ENCODE data around the gene UGT2A3. TPM values are rescaled to one million over a fixed set of nuclear protein-coding genes. Genes with fewer than 3 reads are reported as not detected.
A peak's percentile ranks its signal among the peaks of the same experiment; 100 is the strongest.

UGT2A3 gene
- total and polyA plus RNA-seq, 4 experiments from 2014 or later = not detected

GRCh38 chr4:68912807-68913206, 38.8 kb downstream of the UGT2A3 start:
- POLR2A ChIA-PET (ENCODE audit: partially characterized antibody) = no interaction called here
- Histone ChIP-seq H3K27me3 (ENCODE audit: insufficient read depth, low read length) (no peaks in the 10 kb centered on the region), H3K9me3 (ENCODE audit: control insufficient read depth in 1 of 2, low read length in 2 of 2) (no peaks in the 10 kb centered on the region), H3K4me3 (ENCODE audit: low read length in 2 of 2) (no peak overlapping the region), H3K36me3 (ENCODE audit: insufficient read depth, low read length) (no peaks in the 10 kb centered on the region), H3K4me1 (ENCODE audit: insufficient read depth, low read length) (no peaks in the 10 kb centered on the region), H3K27ac (ENCODE audit: low read depth, low read length) (no peak overlapping the region)
- Mint-ChIP-seq H3K27me3 (no peaks in the 10 kb centered on the region), H3K27ac (no peak overlapping the region), H3K36me3 (no peaks in the 10 kb centered on the region), H3K4me1 (no peaks in the 10 kb centered on the region), H3K9me3 (peaks cover 0 to 4% (median 0%) of the 10 kb centered on the region in 8 donors), H3K4me3 (peak overlapping the region in 1 of 8 donors; percentile 22)
- intact Hi-C loops (cut with micrococcal nuclease) = no loop called here
- DNase-seq = no peak
- CTCF ChIA-PET (ENCODE audit: partially characterized antibody) = no interaction called here

GRCh38 chr4:68909385-68909784, 42.2 kb downstream of the UGT2A3 start:
- no peak for DNase-seq
- intact Hi-C loops (cut with micrococcal nuclease) = no loop called here
- H3K27me3 Mint-ChIP-seq = no peaks in the 10 kb centered on the region
- H3K4me1 ChIP-seq (ENCODE audit: insufficient read depth, low read length) = no peaks in the 10 kb centered on the region
- H3K9me3 Mint-ChIP-seq = peaks cover 0 to 4% (median 0%) of the 10 kb centered on the region in 8 donors
- no peak overlapping the region for H3K4me3 ChIP-seq (ENCODE audit: low read length in 2 of 2)
- peaks cover 0 to 3% (median 0%) of the 10 kb centered on the region in 4 donors for H3K4me1 Mint-ChIP-seq
- no peak overlapping the region for H3K4me3 Mint-ChIP-seq
- H3K36me3 ChIP-seq (ENCODE audit: insufficient read depth, low read length) = no peaks in the 10 kb centered on the region
- H3K9me3 ChIP-seq (ENCODE audit: control insufficient read depth in 1 of 2, low read length in 2 of 2) = no peaks in the 10 kb centered on the region
- H3K27ac ChIP-seq (ENCODE audit: low read depth, low read length) = no peak overlapping the region
- CTCF ChIA-PET (ENCODE audit: partially characterized antibody) = no interaction called here
- H3K27ac Mint-ChIP-seq = no peak overlapping the region
- POLR2A ChIA-PET (ENCODE audit: partially characterized antibody) = no interaction called here
- H3K27me3 ChIP-seq (ENCODE audit: insufficient read depth, low read length) = no peaks in the 10 kb centered on the region
- no peaks in the 10 kb centered on the region for H3K36me3 Mint-ChIP-seq

- H3K36me3 Mint-ChIP-seq = no peaks in the 10 kb centered on the region
- CTCF ChIA-PET (ENCODE audit: partially characterized antibody) = no interaction called here
- no peak for DNase-seq
Measured at GRCh38 chr4:68907788-68908700, 43.6 kb downstream of the UGT2A3 start.

GRCh38 chr4:68907245-68907644, 44.4 kb downstream of the UGT2A3 start:
- H3K27me3 Mint-ChIP-seq = no peaks in the 10 kb centered on the region
- no peak for DNase-seq
- ChIA-PET POLR2A (ENCODE audit: partially characterized antibody) (no interaction called here), CTCF (ENCODE audit: partially characterized antibody) (no interaction called here)
- peaks cover 0 to 3% (median 0%) of the 10 kb centered on the region in 4 donors for H3K4me1 Mint-ChIP-seq
- Histone ChIP-seq H3K36me3 (ENCODE audit: insufficient read depth, low read length) (no peaks in the 10 kb centered on the region), H3K9me3 (ENCODE audit: control insufficient read depth in 1 of 2, low read length in 2 of 2) (no peaks in the 10 kb centered on the region), H3K27me3 (ENCODE audit: insufficient read depth, low read length) (no peaks in the 10 kb centered on the region), H3K4me1 (ENCODE audit: insufficient read depth, low read length) (no peaks in the 10 kb centered on the region), H3K27ac (ENCODE audit: low read depth, low read length) (no peak overlapping the region), H3K4me3 (ENCODE audit: low read length in 2 of 2) (no peak overlapping the region)
- intact Hi-C loops (cut with micrococcal nuclease) = no loop called here
- no peaks in the 10 kb centered on the region for H3K36me3 Mint-ChIP-seq
- no peak overlapping the region for H3K4me3 Mint-ChIP-seq
- peak overlapping the region in 1 of 7 donors; percentile 41 for H3K27ac Mint-ChIP-seq
- H3K9me3 Mint-ChIP-seq = peaks cover 0 to 4% (median 0%) of the 10 kb centered on the region in 8 donors

More at GRCh38 chr4:68907788-68908700, 43.6 kb downstream of the UGT2A3 start:
- intact Hi-C loops (cut with micrococcal nuclease) = no loop called here
- no peaks in the 10 kb centered on the region for H3K36me3 ChIP-seq (ENCODE audit: insufficient read depth, low read length)
- H3K4me1 ChIP-seq (ENCODE audit: insufficient read depth, low read length) = no peaks in the 10 kb centered on the region
- Mint-ChIP-seq H3K4me1 (peaks cover 0 to 3% (median 0%) of the 10 kb centered on the region in 4 donors), H3K27ac (no peak overlapping the region), H3K9me3 (peaks cover 0 to 4% (median 0%) of the 10 kb centered on the region in 8 donors), H3K27me3 (no peaks in the 10 kb centered on the region), H3K4me3 (no peak overlapping the region)
- no peaks in the 10 kb centered on the region for H3K27me3 ChIP-seq (ENCODE audit: insufficient read depth, low read length)
- H3K4me3 ChIP-seq (ENCODE audit: low read length in 2 of 2) = no peak overlapping the region
- POLR2A ChIA-PET (ENCODE audit: partially characterized antibody) = no interaction called here
- no peaks in the 10 kb centered on the region for H3K9me3 ChIP-seq (ENCODE audit: control insufficient read depth in 1 of 2, low read length in 2 of 2)
- H3K27ac ChIP-seq (ENCODE audit: low read depth, low read length) = no peak overlapping the region

- Histone ChIP-seq H3K27me3 (ENCODE audit: insufficient read depth, low read length) (no peaks in the 10 kb centered on the region), H3K27ac (ENCODE audit: low read depth, low read length) (no peak overlapping the region), H3K4me3 (ENCODE audit: low read length in 2 of 2) (no peak overlapping the region), H3K4me1 (ENCODE audit: insufficient read depth, low read length) (no peaks in the 10 kb centered on the region), H3K9me3 (ENCODE audit: control insufficient read depth in 1 of 2, low read length in 2 of 2) (no peaks in the 10 kb centered on the region), H3K36me3 (ENCODE audit: insufficient read depth, low read length) (no peaks in the 10 kb centered on the region)
- no peak for DNase-seq
- Mint-ChIP-seq H3K4me1 (peaks cover 0 to 3% (median 0%) of the 10 kb centered on the region in 4 donors), H3K27ac (no peak overlapping the region), H3K27me3 (no peaks in the 10 kb centered on the region), H3K36me3 (no peaks in the 10 kb centered on the region), H3K4me3 (no peak overlapping the region), H3K9me3 (peaks cover 0 to 4% (median 0%) of the 10 kb centered on the region in 8 donors)
- POLR2A ChIA-PET (ENCODE audit: partially characterized antibody) = no interaction called here
- intact Hi-C loops (cut with micrococcal nuclease) = no loop called here
- CTCF ChIA-PET (ENCODE audit: partially characterized antibody) = no interaction called here
Measured at GRCh38 chr4:68906780-68907137, 44.8 kb downstream of the UGT2A3 start.

GRCh38 chr4:68905939-68906779, 45.4 kb downstream of the UGT2A3 start:
- peak overlapping the region in 1 of 7 donors; percentile 33 for H3K27ac Mint-ChIP-seq

GRCh38 chr4:68905598-68905938, 46.0 kb downstream of the UGT2A3 start:
- H3K9me3 ChIP-seq (ENCODE audit: control insufficient read depth in 1 of 2, low read length in 2 of 2) = no peaks in the 10 kb centered on the region
- H3K27ac ChIP-seq (ENCODE audit: low read depth, low read length) = no peak overlapping the region
- Mint-ChIP-seq H3K27ac (no peak overlapping the region), H3K36me3 (no peaks in the 10 kb centered on the region), H3K27me3 (no peaks in the 10 kb centered on the region), H3K9me3 (peaks cover 0 to 4% (median 0%) of the 10 kb centered on the region in 8 donors), H3K4me1 (peaks cover 0 to 3% (median 0%) of the 10 kb centered on the region in 4 donors), H3K4me3 (no peak overlapping the region)
- CTCF ChIA-PET (ENCODE audit: partially characterized antibody) = no interaction called here
- H3K27me3 ChIP-seq (ENCODE audit: insufficient read depth, low read length) = no peaks in the 10 kb centered on the region
- H3K4me1 ChIP-seq (ENCODE audit: insufficient read depth, low read length) = no peaks in the 10 kb centered on the region
- POLR2A ChIA-PET (ENCODE audit: partially characterized antibody) = no interaction called here
- no peaks in the 10 kb centered on the region for H3K36me3 ChIP-seq (ENCODE audit: insufficient read depth, low read length)
- no peak for DNase-seq
- H3K4me3 ChIP-seq (ENCODE audit: low read length in 2 of 2) = no peak overlapping the region
- intact Hi-C loops (cut with micrococcal nuclease) = no loop called here

More at GRCh38 chr4:68905939-68906779, 45.4 kb downstream of the UGT2A3 start:
- CTCF ChIA-PET (ENCODE audit: partially characterized antibody) = no interaction called here
- Histone ChIP-seq H3K27me3 (ENCODE audit: insufficient read depth, low read length) (no peaks in the 10 kb centered on the region), H3K4me1 (ENCODE audit: insufficient read depth, low read length) (no peaks in the 10 kb centered on the region), H3K27ac (ENCODE audit: low read depth, low read length) (no peak overlapping the region), H3K9me3 (ENCODE audit: control insufficient read depth in 1 of 2, low read length in 2 of 2) (no peaks in the 10 kb centered on the region), H3K4me3 (ENCODE audit: low read length in 2 of 2) (no peak overlapping the region), H3K36me3 (ENCODE audit: insufficient read depth, low read length) (no peaks in the 10 kb centered on the region)
- Mint-ChIP-seq H3K36me3 (no peaks in the 10 kb centered on the region), H3K27me3 (no peaks in the 10 kb centered on the region), H3K4me1 (peaks cover 0 to 3% (median 0%) of the 10 kb centered on the region in 4 donors), H3K9me3 (peaks cover 0 to 4% (median 0%) of the 10 kb centered on the region in 8 donors), H3K4me3 (peak overlapping the region in 1 of 8 donors; percentile 37)
- no peak for DNase-seq
- POLR2A ChIA-PET (ENCODE audit: partially characterized antibody) = no interaction called here
- intact Hi-C loops (cut with micrococcal nuclease) = no loop called here
